GM18870 (cell line): Measurements from ENCODE around the gene NEK5.
"Not testable (repeated sequence)": the region's sequence is repeated elsewhere in the genome, so short reads cannot be mapped to it uniquely, and the experiment has no call there.

Experiments used
- ATAC-seq: cut with Tn5 transposase; IDR thresholded peaks from one replicate; pipeline ENCODE4 v1.9.1; 2021; ENCODE audit warnings: moderate library complexity; ENCODE audit not compliant: unreplicated experiment

NEK5 gene

DNA sequence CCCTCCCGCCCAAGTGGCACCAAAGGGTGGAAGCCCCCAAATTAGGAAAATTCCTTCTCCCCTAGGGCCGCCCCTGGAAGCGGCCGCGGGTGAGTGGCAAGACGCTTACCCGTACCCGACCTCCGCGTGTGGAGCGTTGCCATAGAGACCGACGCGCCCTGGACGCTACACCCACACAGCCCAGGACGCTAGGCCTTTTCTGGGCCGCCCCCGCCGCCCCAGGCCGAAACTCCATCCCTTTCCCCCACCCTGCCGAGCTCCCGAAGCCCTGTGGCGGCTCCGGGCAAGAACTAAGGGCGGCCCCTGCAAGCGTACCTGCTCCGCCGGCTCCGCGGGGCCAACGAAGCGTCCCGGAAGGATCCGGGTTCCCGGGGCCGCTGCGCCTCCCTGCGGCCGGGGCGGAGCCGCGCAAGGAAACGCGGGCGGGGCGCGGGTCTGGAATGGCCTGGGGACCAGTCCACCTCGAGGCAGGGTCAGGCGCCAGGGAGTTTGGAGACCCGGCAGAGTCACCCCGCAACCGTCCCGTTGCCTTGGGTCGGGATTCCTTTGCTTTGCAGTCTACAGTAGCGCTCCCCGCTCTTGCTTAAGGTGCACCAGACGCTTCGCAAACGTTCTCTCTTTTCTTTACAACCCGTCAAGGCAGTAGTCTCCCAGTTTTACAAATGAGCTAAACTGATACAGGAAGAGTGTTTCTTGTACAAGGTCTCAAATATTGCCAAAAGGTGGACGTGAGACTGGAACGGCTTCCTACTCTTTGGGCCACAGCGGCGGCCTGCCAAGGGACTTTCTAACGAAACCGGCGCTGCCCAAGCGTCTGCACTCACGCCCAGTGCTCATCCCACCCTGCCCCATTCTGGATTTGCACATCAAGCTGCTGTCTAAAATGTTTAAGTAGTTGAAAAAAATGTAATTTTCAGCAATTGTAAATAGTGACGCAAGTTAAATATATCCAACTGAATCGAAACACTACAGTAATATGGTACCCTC, at the start of gene NEK5:
Gene NEK5 (minus strand): TSS at position 360 of the 987 bp plus-strand sequence. CDS start 1,591 bp downstream, outside the sequence.
- peak; percentile 46 for ATAC-seq

DNA sequence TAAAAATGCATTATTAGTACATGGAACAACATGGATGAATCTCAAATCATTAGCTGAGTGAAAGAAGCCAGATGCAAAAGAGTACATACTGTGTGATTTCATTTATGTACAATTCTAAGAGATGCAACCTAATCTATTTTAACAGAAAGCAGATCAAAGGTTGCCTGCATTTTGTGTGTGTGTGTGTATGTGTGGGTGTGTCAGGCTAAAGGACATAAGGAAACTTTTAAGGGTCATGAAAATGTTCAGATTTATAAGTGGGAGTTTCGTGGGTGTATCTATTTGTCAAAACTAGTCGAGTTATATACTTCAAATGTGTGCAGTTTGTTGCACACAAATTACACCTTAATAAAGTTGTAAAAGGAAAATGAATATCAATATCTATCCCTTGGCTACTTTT, 48.4 kb upstream of the NEK5 start:
- ATAC-seq: no peak

- ATAC-seq: not testable (repeated sequence)
These were observed 45.1 kb upstream of the NEK5 start for GRCh38 chr13:52173970-52174369.

GRCh38 chr13:52173373-52173772, 44.5 kb upstream of the NEK5 start:
- ATAC-seq: no peak

GRCh38 chr13:52171686-52172085, 42.8 kb upstream of the NEK5 start:
- ATAC-seq: not testable (repeated sequence)

DNA sequence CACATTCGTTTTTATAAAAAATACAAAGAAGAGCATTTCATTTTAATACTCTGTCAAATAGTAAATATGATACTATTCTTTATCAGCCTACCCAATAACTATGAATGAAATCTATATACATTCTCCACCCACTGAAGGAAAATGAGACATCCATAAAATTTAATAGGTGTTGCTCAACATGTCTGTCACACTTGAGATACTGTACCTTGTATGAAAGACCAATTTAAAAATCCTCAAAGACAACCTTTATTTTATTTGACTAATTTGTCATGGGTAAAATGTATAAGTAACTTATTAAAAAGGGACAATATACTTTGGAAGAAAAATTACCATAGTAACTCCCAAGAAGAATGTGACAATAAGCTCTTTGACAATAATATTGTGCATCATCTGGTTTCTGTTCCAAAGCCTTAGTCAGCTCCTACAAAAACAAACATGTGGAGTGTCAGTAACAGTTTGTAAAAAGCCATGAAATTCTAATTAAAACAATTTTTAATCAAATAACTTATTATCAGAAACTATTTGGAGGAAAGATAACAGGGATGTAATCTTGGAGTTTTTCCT, 42.0 kb upstream of the NEK5 start:
- ATAC-seq: not testable (repeated sequence)

DNA sequence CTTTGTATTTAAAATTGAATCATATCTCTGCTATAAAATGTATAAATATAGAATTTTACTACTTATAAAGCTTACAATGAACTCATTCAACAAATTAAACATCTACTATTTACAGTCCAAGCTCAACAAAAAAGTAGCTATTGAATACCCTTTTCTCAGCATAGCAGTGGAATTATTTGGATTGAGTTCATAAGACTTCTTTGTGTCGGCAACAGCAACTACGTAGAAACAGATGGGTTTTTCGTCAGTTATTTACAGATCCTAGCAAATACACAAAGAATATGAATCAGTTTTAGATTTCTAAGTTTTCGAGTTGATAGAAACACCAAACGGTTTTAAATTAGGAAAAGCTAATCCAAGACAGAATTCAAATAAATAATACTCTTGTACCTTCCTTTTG, 41.0 kb upstream of the NEK5 start:
- no peak for ATAC-seq

GRCh38 chr13:52165411-52165810, 36.5 kb upstream of the NEK5 start:
- ATAC-seq: no peak

DNA sequence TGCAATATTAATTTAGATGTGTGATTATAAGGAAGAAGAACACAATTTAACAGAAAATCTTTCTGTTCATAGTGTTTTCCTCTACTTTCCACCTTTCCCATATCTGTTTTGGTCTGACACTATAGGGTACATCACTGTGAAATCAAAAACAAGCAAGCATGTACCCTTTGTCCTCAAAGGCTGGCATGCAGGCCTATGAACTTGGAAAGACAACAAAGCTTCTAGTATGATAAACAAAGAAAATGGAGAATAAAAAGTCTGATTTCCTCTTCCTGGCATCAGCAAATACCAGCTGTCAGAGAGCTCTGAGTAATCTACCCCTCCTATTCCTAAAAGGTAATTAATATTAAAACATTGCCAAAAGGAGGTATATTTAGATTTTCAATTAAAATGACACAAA, 36.1 kb upstream of the NEK5 start:
- no peak for ATAC-seq

- not testable (repeated sequence) for ATAC-seq
These were observed 35.0 kb upstream of the NEK5 start for GRCh38 chr13:52163878-52164277.

DNA sequence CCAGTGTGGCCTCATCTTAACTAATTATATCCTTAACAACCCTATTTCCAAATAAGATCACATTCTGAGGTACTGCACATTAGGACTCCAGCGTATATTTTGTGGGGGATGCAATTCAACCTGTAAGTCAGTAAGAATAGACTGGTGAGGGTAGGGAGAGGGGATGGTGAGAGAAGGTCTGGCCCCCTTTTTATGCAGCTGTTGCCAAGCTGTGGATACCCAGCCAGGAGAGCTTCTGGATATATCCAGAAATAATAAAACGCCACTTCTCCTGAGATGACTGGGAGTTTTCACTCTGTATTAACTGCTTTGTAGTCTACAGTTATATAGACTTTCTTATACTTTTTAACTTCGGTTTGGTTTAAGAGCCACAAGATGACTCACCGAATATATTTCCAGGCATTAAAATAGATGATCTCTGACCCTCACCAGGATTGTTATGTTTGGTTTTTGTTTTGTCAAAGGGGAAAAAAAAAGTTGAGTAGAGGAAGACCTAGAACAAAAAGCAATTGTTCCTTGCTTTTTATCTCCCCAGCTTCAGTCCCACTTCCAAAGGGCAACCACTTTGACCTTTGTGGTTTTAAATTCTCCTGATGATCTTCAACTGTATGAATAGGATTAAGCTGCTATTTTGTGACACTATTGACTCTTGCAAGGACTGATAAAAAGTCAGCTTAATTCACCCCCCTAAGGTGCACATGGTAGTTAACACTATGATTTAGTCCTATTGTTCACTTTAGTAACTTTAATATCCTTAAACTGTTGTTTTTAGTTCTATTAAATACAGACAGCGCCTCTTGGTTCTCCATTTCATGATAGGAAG, 33.6 kb upstream of the NEK5 start:
- no peak for ATAC-seq

DNA sequence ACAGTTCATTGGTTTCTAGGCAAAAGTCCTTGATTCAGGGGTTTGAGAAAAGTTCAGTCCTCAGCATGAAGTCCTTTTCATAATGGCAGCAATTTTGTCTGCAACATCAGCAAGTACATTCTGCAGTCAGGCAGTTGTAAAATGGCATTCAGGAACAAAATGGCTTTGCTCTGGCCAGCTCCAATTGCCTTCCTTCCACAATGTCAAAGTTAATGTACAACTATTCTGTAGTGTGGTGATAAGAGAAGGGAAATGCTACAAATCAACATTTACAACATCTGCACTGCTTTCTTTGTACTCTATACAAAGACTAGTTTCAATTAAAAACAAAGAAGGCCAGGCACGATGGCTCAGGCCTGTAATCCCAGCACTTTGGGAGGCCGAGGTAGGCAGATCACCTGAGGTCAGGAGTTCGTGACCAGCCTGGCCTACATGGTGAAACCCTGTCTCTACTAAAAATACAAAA, 32.3 kb upstream of the NEK5 start:
- ATAC-seq: no peak

- no peak for ATAC-seq
These were observed 31.6 kb upstream of the NEK5 start for GRCh38 chr13:52160506-52160905.

DNA sequence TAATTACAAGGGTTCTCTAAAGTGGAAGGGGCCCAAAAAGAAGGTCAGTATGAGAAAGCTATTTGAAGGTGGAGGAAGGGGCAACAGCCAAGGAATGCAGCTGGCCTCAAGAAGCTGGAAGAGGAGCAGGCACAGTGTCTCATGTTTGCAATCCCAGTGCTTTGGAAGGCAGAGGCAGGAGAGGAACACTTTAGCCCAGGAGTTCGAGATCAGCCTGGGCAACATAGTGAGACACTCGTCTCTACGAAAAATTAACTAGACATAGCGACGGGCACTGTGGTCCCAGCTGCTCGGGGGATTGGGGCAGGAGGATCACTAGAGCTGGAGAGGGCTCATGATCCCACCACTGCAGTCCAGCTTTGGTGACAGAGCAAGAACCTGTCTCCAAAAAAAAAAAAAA, 31.2 kb upstream of the NEK5 start:
- no peak for ATAC-seq

GRCh38 chr13:52159159-52159982, 30.5 kb upstream of the NEK5 start, which contains the start of gene NEK3:
TSS of gene NEK3 (minus strand) at chr13:52159597. CDS start at chr13:52156191, 3,406 bp downstream.
- peak; percentile 67 for ATAC-seq

DNA sequence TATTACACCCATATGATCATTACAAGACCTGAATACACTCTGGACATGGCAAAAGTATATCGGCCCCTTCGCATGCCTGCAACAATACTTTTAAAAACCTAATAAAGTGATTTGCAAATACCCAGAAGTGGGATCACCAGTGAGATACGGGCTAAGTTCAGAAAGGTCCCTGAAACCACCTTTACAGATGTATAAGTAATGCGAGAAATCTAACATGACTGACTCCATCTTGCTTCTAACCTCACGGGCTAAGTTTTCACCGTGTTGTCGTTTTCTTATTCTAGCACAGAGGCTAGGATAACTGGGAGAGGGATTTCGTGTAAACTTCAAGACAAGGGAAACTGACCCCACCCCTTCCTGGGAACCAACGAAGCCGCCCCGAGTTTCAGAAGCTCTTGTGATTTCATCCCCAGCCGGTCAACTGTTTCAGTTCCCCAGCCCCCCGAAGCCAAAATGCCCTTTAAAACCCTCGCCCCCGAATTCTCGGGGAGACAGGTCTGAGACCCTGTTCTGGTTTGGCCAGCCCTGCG, 29.8 kb upstream of the NEK5 start:
- ATAC-seq: no peak

DNA sequence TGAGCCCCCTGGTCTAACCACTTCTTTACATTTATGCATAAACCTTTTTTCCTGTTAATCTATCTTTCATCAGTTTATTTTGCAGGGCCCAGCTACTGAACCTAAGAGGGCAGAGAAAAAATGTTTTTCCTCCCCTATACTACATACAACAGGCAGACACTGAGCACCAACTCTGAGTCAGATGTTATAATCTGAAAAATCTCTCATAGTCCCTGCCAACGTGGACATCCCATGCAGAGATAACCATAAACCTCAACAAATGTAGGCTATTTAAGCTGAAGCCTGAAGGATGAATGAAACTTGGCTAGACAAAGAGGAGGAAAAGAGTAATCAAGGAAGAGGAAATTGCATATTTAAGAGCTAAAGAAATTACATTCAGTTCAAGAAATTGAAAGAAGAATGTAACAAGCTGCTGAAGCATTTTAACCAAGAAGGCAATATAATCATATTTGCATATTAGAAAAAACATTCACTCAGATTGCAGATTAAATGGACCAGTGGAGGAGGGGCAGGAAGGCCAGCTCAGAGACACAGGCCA, 27.9 kb upstream of the NEK5 start:
- no peak for ATAC-seq

GRCh38 chr13:52155177-52155576, 26.3 kb upstream of the NEK5 start:
- ATAC-seq: no peak

DNA sequence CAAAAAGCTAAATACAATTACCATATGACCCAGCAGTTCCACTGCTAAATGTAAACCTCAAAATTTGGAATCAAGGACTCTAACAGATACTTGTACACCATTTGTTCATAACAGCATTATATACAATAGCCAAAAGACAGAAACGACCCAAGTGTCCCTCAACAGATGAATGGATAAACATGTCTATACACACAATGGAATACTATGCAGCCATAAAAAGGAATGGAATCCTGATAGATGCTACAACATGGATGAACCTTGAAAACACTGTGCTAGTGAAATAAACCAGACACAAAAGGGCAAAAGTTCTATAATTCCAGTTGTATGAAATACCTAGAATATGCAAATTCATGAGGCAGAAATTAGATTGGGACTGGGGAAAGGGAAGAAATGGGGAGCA, 18.4 kb upstream of the NEK5 start:
- no peak for ATAC-seq

GRCh38 chr13:52141299-52141698, 12.4 kb upstream of the NEK5 start:
- no peak for ATAC-seq
